OCI-LY3 (cell line): ENCODE results near the gene SSX2IP.

Source experiments
- H2AFZ ChIP-seq: fragments of 200-600, 300-600 bp; shearing (Covaris generic); 2 replicates; pipeline ENCODE4 v1.6.0; 2014; ENCODE audit warnings: antibody characterized with exemption, low read depth, low read length
- H3K27ac ChIP-seq: fragments of 200-600, 300-600 bp; sonication (generic); 2 replicates; pipeline ENCODE4 v1.5.1; 2014; ENCODE audit warnings: mild to moderate bottlenecking, low read length, moderate library complexity, mixed read lengths
- H3K27me3 ChIP-seq: fragments of 200-600, 300-600 bp; sonication (generic); 2 replicates; pipeline ENCODE4 v1.6.1; 2014; ENCODE audit warnings: low read depth, low read length, mixed read lengths
- H3K36me3 ChIP-seq: fragments of 200-600, 300-600 bp; sonication (generic); replicated peaks from 2 replicates; pipeline ENCODE3; 2014; ENCODE audit warnings: low read depth, low read length, mixed read lengths
- H3K4me1 ChIP-seq: fragments of 300-600, 200-600 bp; sonication (generic); 2 replicates; pipeline ENCODE4 v1.6.1; 2014; ENCODE audit warnings: low read length, mixed read lengths
- H3K4me2 ChIP-seq: fragments of 200-600, 300-600 bp; sonication (generic); 2 replicates; pipeline ENCODE4 v1.6.1; 2014; ENCODE audit warnings: low read length, mixed read lengths
- H3K4me3 ChIP-seq: fragments of 300-600, 200-600 bp; sonication (generic); 2 replicates; pipeline ENCODE4 v1.5.1; 2014; ENCODE audit warnings: antibody characterized with exemption, mild to moderate bottlenecking, low read length, moderate library complexity
- H3K79me2 ChIP-seq: fragments of 300-600, 200-600 bp; shearing (Covaris generic); 2 replicates; pipeline ENCODE4 v1.6.1; 2014; ENCODE audit warnings: mild to moderate bottlenecking, low read length, mixed read lengths
- H3K9ac ChIP-seq: fragments of 300-600, 200-600 bp; shearing (Covaris generic); 2 replicates; pipeline ENCODE4 v1.6.0; 2014; ENCODE audit warnings: mild to moderate bottlenecking, low read length, moderate library complexity
- H3K9me3 ChIP-seq: fragments of 200-600, 300-600 bp; shearing (Covaris generic); 2 replicates; pipeline ENCODE4 v1.6.1; 2014; ENCODE audit warnings: low read length, mixed read lengths; ENCODE audit not compliant: insufficient read depth
- H4K20me1 ChIP-seq: fragments of 200-600, 300-600 bp; sonication (generic); 2 replicates; pipeline ENCODE4 v1.6.1; 2016; ENCODE audit warnings: low read length, mixed read lengths; ENCODE audit not compliant: insufficient read depth
- CTCF ChIP-seq: fragments of 200-600, 300-600 bp; sonication (generic); IDR thresholded peaks from 2 replicates; pipeline ENCODE4 v1.5.1; 2014; ENCODE audit warnings: antibody characterized with exemption, low read length, low read depth
- EZH2phosphoT487 ChIP-seq: fragments of 200-600 bp; shearing (Covaris generic); IDR thresholded peaks from 2 replicates; pipeline ENCODE4 v1.6.1; 2018; ENCODE audit warnings: antibody characterized with exemption, mixed run types, low read depth

The SSX2IP gene

GRCh38 chr1:84721152-84721551, 30.9 kb upstream of the SSX2IP start:
- Histone ChIP-seq H3K4me1 (no peaks in the 10 kb centered on the region), H3K27ac (no peak overlapping the region), H3K9me3 (no peaks in the 10 kb centered on the region), H3K79me2 (no peaks in the 10 kb centered on the region), H3K27me3 (no peaks in the 10 kb centered on the region), H3K4me3 (no peak overlapping the region), H3K9ac (no peak overlapping the region), H2AFZ (no peak overlapping the region), H3K4me2 (no peak overlapping the region), H3K36me3 (no peaks in the 10 kb centered on the region), H4K20me1 (no peaks in the 10 kb centered on the region)
- TF ChIP-seq EZH2phosphoT487 (no peak), CTCF (no peak)

GRCh38 chr1:84720221-84720780, 30.0 kb upstream of the SSX2IP start:
- TF ChIP-seq CTCF (no peak), EZH2phosphoT487 (no peak)
- H3K27ac ChIP-seq: no peak overlapping the region

GRCh38 chr1:84719543-84720217, 29.4 kb upstream of the SSX2IP start:
- no peaks in the 10 kb centered on the region for H3K9me3 ChIP-seq
- H3K79me2 ChIP-seq: no peaks in the 10 kb centered on the region
- no peak overlapping the region for H3K9ac ChIP-seq
- no peak overlapping the region for H3K4me2 ChIP-seq
- no peak overlapping the region for H3K27ac ChIP-seq
- H3K27me3 ChIP-seq: no peaks in the 10 kb centered on the region
- no peaks in the 10 kb centered on the region for H3K36me3 ChIP-seq
- no peak overlapping the region for H3K4me3 ChIP-seq
- H4K20me1 ChIP-seq: no peaks in the 10 kb centered on the region
- H2AFZ ChIP-seq: no peak overlapping the region
- H3K4me1 ChIP-seq: no peaks in the 10 kb centered on the region
- TF ChIP-seq EZH2phosphoT487 (no peak), CTCF (no peak)

More at GRCh38 chr1:84720221-84720780, 30.0 kb upstream of the SSX2IP start:
- Histone ChIP-seq H2AFZ (no peak overlapping the region), H3K9me3 (no peaks in the 10 kb centered on the region), H3K4me3 (no peak overlapping the region), H3K79me2 (no peaks in the 10 kb centered on the region), H3K4me2 (no peak overlapping the region), H3K27me3 (no peaks in the 10 kb centered on the region), H3K36me3 (no peaks in the 10 kb centered on the region), H4K20me1 (no peaks in the 10 kb centered on the region), H3K4me1 (no peaks in the 10 kb centered on the region), H3K9ac (no peak overlapping the region)

GRCh38 chr1:84715342-84716019, 25.2 kb upstream of the SSX2IP start:
- Histone ChIP-seq H3K27me3 (no peaks in the 10 kb centered on the region), H3K9ac (no peak overlapping the region), H3K36me3 (no peaks in the 10 kb centered on the region), H4K20me1 (no peaks in the 10 kb centered on the region), H3K4me2 (no peak overlapping the region), H3K27ac (no peak overlapping the region), H3K4me3 (no peak overlapping the region), H2AFZ (no peak overlapping the region), H3K79me2 (no peaks in the 10 kb centered on the region), H3K4me1 (no peaks in the 10 kb centered on the region), H3K9me3 (no peaks in the 10 kb centered on the region)
- TF ChIP-seq CTCF (no peak), EZH2phosphoT487 (no peak)
